ENCODE results near the gene KLHL12. TPM values are rescaled to one million over a fixed set of nuclear protein-coding genes. Genes with fewer than 3 reads are reported as not detected.
"Not testable (repeated sequence)": the region's sequence is repeated elsewhere in the genome, so short reads cannot be mapped to it uniquely, and the experiment has no call there.

Gene KLHL12
- polyA plus RNA-seq, 1 donor (not counting 4 experiments of a cell fraction or from before 2014, with no cell fraction given): 32.3 TPM

- Histone ChIP-seq H3K9me1 (ENCODE audit: control insufficient read depth, extremely low read depth, insufficient read depth, low read length) (no peaks in the 10 kb centered on the region), H3K4me2 (ENCODE audit: control insufficient read depth, extremely low read depth, insufficient read depth, low read depth, low read length) (no peak overlapping the region), H3K36me3 (ENCODE audit: control insufficient read depth in 2 of 2, extremely low read depth in 1 of 2, insufficient read depth in 2 of 2, low read length in 2 of 2) (peaks cover 9 to 10% of the 10 kb centered on the region in 2 experiments), H3K79me2 (ENCODE audit: control insufficient read depth, insufficient read depth, low read length) (no peaks in the 10 kb centered on the region), H3K27me3 (ENCODE audit: control insufficient read depth, extremely low read depth, insufficient read depth, low read length) (no peaks in the 10 kb centered on the region), H2AFZ (ENCODE audit: control insufficient read depth, low read length) (no peak overlapping the region), H3K9me3 (ENCODE audit: control insufficient read depth, low read depth, low read length) (no peaks in the 10 kb centered on the region), H4K20me1 (ENCODE audit: control insufficient read depth, extremely low read depth, insufficient read depth, low read length) (no peaks in the 10 kb centered on the region), H3K4me3 (ENCODE audit: control insufficient read depth in 2 of 3, extremely low read depth in 1 of 3, insufficient read depth in 2 of 3, low read depth in 1 of 3, low read length in 3 of 3) (no peak overlapping the region), H3K9ac (ENCODE audit: control insufficient read depth, extremely low read depth, insufficient read depth, low read length) (no peak overlapping the region), H3K4me1 (ENCODE audit: control insufficient read depth, extremely low read depth, insufficient read depth, low read length) (no peaks in the 10 kb centered on the region), H3K27ac (ENCODE audit: control insufficient read depth, insufficient read depth, low read length) (no peak overlapping the region)
- dilution Hi-C loops (cut with MboI; ENCODE audit: extremely low pct_ligation_motif_present, low sequenced_read_pairs): no loop called here
- DNase-seq (ENCODE audit: low read depth, low spot score): no peak
- TF ChIP-seq CTCF (optimal IDR thresholded peaks at IDR 0.05 in 1 of 3, IDR thresholded peaks at IDR 0.05 in 1 of 3, conservative IDR thresholded peaks at IDR 0.05 in 1 of 3; ENCODE audit: extremely low read depth in 1 of 3, insufficient read depth in 2 of 3, low read length in 3 of 3) (no peak), EZH2 (IDR thresholded peaks at IDR 0.05; ENCODE audit: low read length) (no peak)
- FAIRE-seq: no peak
Measured at GRCh38 chr1:202908998-202909397, 18.0 kb downstream of the KLHL12 start.

DNA sequence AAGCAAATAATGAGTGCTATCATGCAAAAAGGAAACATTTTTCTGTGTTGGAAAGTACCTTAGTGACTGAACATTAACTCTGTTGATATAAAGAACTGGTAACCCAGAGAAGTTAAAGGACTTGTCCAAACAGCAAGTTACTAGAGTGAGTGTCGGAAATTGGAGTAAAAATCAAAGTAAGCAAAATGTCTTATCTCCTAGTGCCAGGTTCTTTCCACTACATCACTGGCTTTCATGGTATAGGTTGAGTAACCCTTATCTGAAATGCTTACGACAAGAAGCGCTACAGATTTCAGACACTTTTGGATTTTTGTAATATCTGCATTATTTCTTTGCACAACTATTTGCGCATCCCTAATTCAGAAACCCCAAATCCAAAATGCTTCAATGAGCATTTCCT, 21.7 kb downstream of the KLHL12 start:
- no peak overlapping the region for H3K9ac ChIP-seq (ENCODE audit: control insufficient read depth, extremely low read depth, insufficient read depth, low read length)
- no peak for TF ChIP-seq EZH2 (IDR thresholded peaks at IDR 0.05; ENCODE audit: low read length)
- TF ChIP-seq CTCF (optimal IDR thresholded peaks at IDR 0.05 in 1 of 3, IDR thresholded peaks at IDR 0.05 in 1 of 3, conservative IDR thresholded peaks at IDR 0.05 in 1 of 3; ENCODE audit: extremely low read depth in 1 of 3, insufficient read depth in 2 of 3, low read length in 3 of 3): no peak
- peaks cover 0 to 9% of the 10 kb centered on the region in 2 experiments for H3K36me3 ChIP-seq (ENCODE audit: control insufficient read depth in 2 of 2, extremely low read depth in 1 of 2, insufficient read depth in 2 of 2, low read length in 2 of 2)
- no peaks in the 10 kb centered on the region for H3K4me1 ChIP-seq (ENCODE audit: control insufficient read depth, extremely low read depth, insufficient read depth, low read length)
- no peaks in the 10 kb centered on the region for H3K27me3 ChIP-seq (ENCODE audit: control insufficient read depth, extremely low read depth, insufficient read depth, low read length)
- FAIRE-seq: no peak
- H3K4me3 ChIP-seq (ENCODE audit: control insufficient read depth in 2 of 3, extremely low read depth in 1 of 3, insufficient read depth in 2 of 3, low read depth in 1 of 3, low read length in 3 of 3): no peak overlapping the region
- no peaks in the 10 kb centered on the region for H3K9me3 ChIP-seq (ENCODE audit: control insufficient read depth, low read depth, low read length)
- dilution Hi-C loops (cut with MboI; ENCODE audit: extremely low pct_ligation_motif_present, low sequenced_read_pairs): no loop called here
- H3K9me1 ChIP-seq (ENCODE audit: control insufficient read depth, extremely low read depth, insufficient read depth, low read length): no peaks in the 10 kb centered on the region
- no peak overlapping the region for H2AFZ ChIP-seq (ENCODE audit: control insufficient read depth, low read length)
- H3K4me2 ChIP-seq (ENCODE audit: control insufficient read depth, extremely low read depth, insufficient read depth, low read depth, low read length): no peak overlapping the region
- H3K79me2 ChIP-seq (ENCODE audit: control insufficient read depth, insufficient read depth, low read length): no peaks in the 10 kb centered on the region
- DNase-seq (ENCODE audit: low read depth, low spot score): no peak
- no peaks in the 10 kb centered on the region for H4K20me1 ChIP-seq (ENCODE audit: control insufficient read depth, extremely low read depth, insufficient read depth, low read length)
- no peak overlapping the region for H3K27ac ChIP-seq (ENCODE audit: control insufficient read depth, insufficient read depth, low read length)

DNA sequence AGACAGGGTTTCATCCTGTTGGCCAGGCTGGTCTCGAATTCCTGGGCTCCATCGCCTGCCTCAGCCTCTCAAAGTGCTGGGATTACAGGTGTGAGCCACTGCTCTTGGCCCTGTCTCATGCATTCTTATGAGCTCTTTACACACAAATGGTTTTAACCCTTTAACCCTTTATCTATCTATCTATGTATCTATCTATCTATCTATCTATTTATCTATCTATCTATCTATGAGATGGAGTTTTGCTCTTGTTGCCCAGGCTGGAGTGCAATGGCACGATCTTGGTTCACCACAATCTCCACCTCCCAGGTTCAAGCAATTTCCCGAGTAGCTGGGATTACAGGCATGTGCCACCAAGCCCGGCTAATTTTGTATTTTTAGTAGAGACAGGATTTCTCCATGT, 23.2 kb downstream of the KLHL12 start:
- H3K9ac ChIP-seq (ENCODE audit: control insufficient read depth, extremely low read depth, insufficient read depth, low read length); H2AFZ ChIP-seq (ENCODE audit: control insufficient read depth, low read length); H3K4me1 ChIP-seq (ENCODE audit: control insufficient read depth, extremely low read depth, insufficient read depth, low read length); H3K36me3 ChIP-seq (ENCODE audit: control insufficient read depth in 2 of 2, extremely low read depth in 1 of 2, insufficient read depth in 2 of 2, low read length in 2 of 2); H3K4me3 ChIP-seq (ENCODE audit: control insufficient read depth in 2 of 3, extremely low read depth in 1 of 3, insufficient read depth in 2 of 3, low read depth in 1 of 3, low read length in 3 of 3); H3K4me2 ChIP-seq (ENCODE audit: control insufficient read depth, extremely low read depth, insufficient read depth, low read depth, low read length); H3K9me3 ChIP-seq (ENCODE audit: control insufficient read depth, low read depth, low read length); DNase-seq (ENCODE audit: low read depth, low spot score); H3K27me3 ChIP-seq (ENCODE audit: control insufficient read depth, extremely low read depth, insufficient read depth, low read length); H3K79me2 ChIP-seq (ENCODE audit: control insufficient read depth, insufficient read depth, low read length); H4K20me1 ChIP-seq (ENCODE audit: control insufficient read depth, extremely low read depth, insufficient read depth, low read length); H3K9me1 ChIP-seq (ENCODE audit: control insufficient read depth, extremely low read depth, insufficient read depth, low read length); FAIRE-seq; H3K27ac ChIP-seq (ENCODE audit: control insufficient read depth, insufficient read depth, low read length); dilution Hi-C loops (cut with MboI; ENCODE audit: extremely low pct_ligation_motif_present, low sequenced_read_pairs): not testable (repeated sequence)
